HCT116 (cell line): ENCODE measurements around the gene CDYL2. TPM values are rescaled to one million over a fixed set of nuclear protein-coding genes. Genes with fewer than 3 reads are reported as not detected.

Source experiments
- ATAC-seq: fragments of 200-7000 bp; cut with Tn5 transposase; 2 replicates; pipeline ENCODE4 v1.9.1; 2020; ENCODE audit warnings: mild to moderate bottlenecking, moderate library complexity
- BruUV-seq: library from RNA; stranded (reverse); fragments of 400-500 nt; replicated peaks from 2 replicates; lab custom pipeline; 2021; lab: Mats Ljungman, UMichigan
- CTCF ChIA-PET: fragments of 300-600 bp; sonication (Branson Sonifier 250); formaldehyde crosslinking; loops from one replicate; lab custom pipeline; 2021; ENCODE audit warnings: antibody characterized with exemption; lab: Charles Lee
- POLR2A ChIA-PET: fragments of 300-600, 350-600 bp; sonication (Branson Sonifier 250); formaldehyde crosslinking; loops from one replicate; lab custom pipeline; 2021; ENCODE audit warnings: antibody characterized with exemption; lab: Charles Lee
- RAD21 ChIA-PET, 2 experiments: fragments of 300-600 bp; sonication (Branson Sonifier 250); formaldehyde crosslinking; loops; one replicate each; lab custom pipeline; 2023; ENCODE audit warnings: low total read pairs in 2 of 2; ENCODE audit not compliant: uncharacterized antibody in 2 of 2, unreplicated experiment in 2 of 2, low non-redundant PET in 1 of 2; lab: Charles Lee
- DNase-seq: peaks from one replicate; pipeline ENCODE4 v3.0.0-alpha.2; 2010; ENCODE audit warnings: low read depth, low spot score
- H2AFZ ChIP-seq: fragments of 200-600 bp; shearing (Covaris generic), sonication (generic); 2 replicates; pipeline ENCODE4 v1.6.1; 2017; ENCODE audit warnings: low read depth, mixed run types, mixed read lengths, antibody characterized with exemption, low read length; ENCODE audit not compliant: poor library complexity, severe bottlenecking
- H3K27ac ChIP-seq: 2 replicates; pipeline ENCODE4 v1.5.1; 2012; ENCODE audit warnings: low read depth, low read length
- H3K27me3 ChIP-seq: fragments of 200-600 bp; sonication (generic); 2 replicates; pipeline ENCODE4 v1.6.1; 2016; ENCODE audit warnings: mixed run types, low read length, mixed read lengths; ENCODE audit not compliant: insufficient read depth
- H3K36me3 ChIP-seq, 2 experiments: fragments of 200-500 bp in 1 of 2; fragments of 200-600 bp in 1 of 2; sonication (Bioruptor generic) in 1 of 2; sonication (generic) in 1 of 2; 2 replicates each; pipeline versions ENCODE4 v1.5.1 to v1.6.1; 2014 to 2016; ENCODE audit warnings: low read length in 2 of 2, inconsistent platforms in 1 of 2, mixed read lengths in 1 of 2, mixed run types in 1 of 2; ENCODE audit not compliant: insufficient read depth in 2 of 2, control insufficient read depth in 1 of 2
- H3K4me1 ChIP-seq, 2 experiments: fragments of 200-600 bp in 1 of 2; sonication (generic) in 1 of 2; 2 replicates each; pipeline versions ENCODE4 v1.5.1 to v1.6.1; 2012 to 2017; ENCODE audit warnings: low read length in 2 of 2, inconsistent platforms in 1 of 2, mild to moderate bottlenecking in 1 of 2, mixed read lengths in 1 of 2, mixed run types in 1 of 2, moderate library complexity in 1 of 2; ENCODE audit not compliant: insufficient read depth in 2 of 2, control insufficient read depth in 1 of 2
- H3K4me2 ChIP-seq: fragments of 200-600 bp; sonication (generic); 2 replicates; pipeline ENCODE4 v1.6.1; 2017; ENCODE audit warnings: mixed run types, low read length, mixed read lengths
- H3K4me3 ChIP-seq, 2 experiments: fragments of 200-600 bp in 1 of 2; sonication (generic) in 1 of 2; replicated peaks in 1 of 2; 2 replicates each; pipeline ENCODE4 v1.5.1; 2011 to 2016; ENCODE audit warnings: low read length in 2 of 2, control low read depth in 1 of 2, low read depth in 1 of 2, mild to moderate bottlenecking in 1 of 2, mixed read lengths in 1 of 2, mixed run types in 1 of 2
- H3K79me2 ChIP-seq: fragments of 200-600 bp; sonication (generic); 2 replicates; pipeline ENCODE4 v1.6.1; 2017; ENCODE audit warnings: mild to moderate bottlenecking, mixed run types, low read length, moderate library complexity, mixed read lengths; ENCODE audit not compliant: insufficient read depth
- H3K9ac ChIP-seq: fragments of 200-600 bp; sonication (generic); 2 replicates; pipeline ENCODE4 v1.6.1; 2016; ENCODE audit warnings: low read length, mixed read lengths
- H3K9me2 ChIP-seq: fragments of 200-600 bp; sonication (generic), shearing (Covaris generic); 2 replicates; pipeline ENCODE4 v1.6.1; 2017; ENCODE audit warnings: mixed run types, mild to moderate bottlenecking, moderate library complexity; ENCODE audit not compliant: insufficient read depth
- H3K9me3 ChIP-seq, 2 experiments: fragments of 200-500 bp in 1 of 2; fragments of 200-600 bp in 1 of 2; sonication (Bioruptor generic) in 1 of 2; sonication (generic) in 1 of 2; 2 replicates each; pipeline ENCODE4 v1.6.1; 2014 to 2017; ENCODE audit warnings: low read length in 2 of 2, mixed read lengths in 2 of 2, inconsistent platforms in 1 of 2, low read depth in 1 of 2, mild to moderate bottlenecking in 1 of 2, mixed run types in 1 of 2, moderate library complexity in 1 of 2; ENCODE audit not compliant: control insufficient read depth in 1 of 2, insufficient read depth in 1 of 2
- H4K20me1 ChIP-seq: fragments of 200-600 bp; sonication (generic), shearing (Covaris generic); 2 replicates; pipeline ENCODE4 v1.6.1; 2017; ENCODE audit warnings: mixed run types, mild to moderate bottlenecking, moderate library complexity; ENCODE audit not compliant: insufficient read depth
- ATF3 ChIP-seq: IDR thresholded peaks from 2 replicates; pipeline ENCODE4 v1.6.1; 2012
- CTCF ChIP-seq, 3 experiments: fragments of 200-600 bp in 1 of 3; sonication (generic) in 1 of 3; IDR thresholded peaks in 2 of 3; conservative IDR thresholded peaks in 1 of 3; 2 replicates each; pipeline ENCODE4 v1.5.1; 2012 to 2017; ENCODE audit warnings: low read depth in 2 of 3, low read length in 2 of 3, antibody characterized with exemption in 1 of 3, borderline replicate concordance in 1 of 3, control low read depth in 1 of 3, mild to moderate bottlenecking in 1 of 3, mixed read lengths in 1 of 3, mixed run types in 1 of 3, moderate library complexity in 1 of 3; ENCODE audit not compliant: insufficient read depth in 1 of 3
- ELF1 ChIP-seq: IDR thresholded peaks from 2 replicates; pipeline ENCODE4 v1.6.1; 2012; ENCODE audit warnings: low read depth, borderline replicate concordance
- EZH2 ChIP-seq: fragments of 200-600 bp; sonication (generic); IDR thresholded peaks from 2 replicates; pipeline ENCODE4 v1.6.1; 2017; ENCODE audit warnings: antibody characterized with exemption, mixed run types
- EZH2phosphoT487 ChIP-seq: fragments of 200-600 bp; IDR thresholded peaks from 2 replicates; pipeline ENCODE4 v1.6.1; 2018; ENCODE audit warnings: antibody characterized with exemption, borderline replicate concordance
- FOSL1 ChIP-seq: IDR thresholded peaks from 2 replicates; pipeline ENCODE4 v1.6.1; 2012; ENCODE audit warnings: low read depth
- JUND ChIP-seq: IDR thresholded peaks from 2 replicates; pipeline ENCODE4 v1.6.1; 2012
- MAX ChIP-seq: IDR thresholded peaks from 2 replicates; pipeline ENCODE4 v1.6.1; 2012
- POLR2A ChIP-seq: IDR thresholded peaks from 2 replicates; pipeline ENCODE4 v1.7.0; 2011; ENCODE audit warnings: borderline replicate concordance; ENCODE audit not compliant: insufficient read depth, insufficient read length; ENCODE audit errors: extremely low read depth
- REST ChIP-seq: IDR thresholded peaks from 2 replicates; pipeline ENCODE4 v1.6.1; 2012; ENCODE audit warnings: low read depth
- SIN3A ChIP-seq: IDR thresholded peaks from 2 replicates; pipeline ENCODE4 v1.6.1; 2012; ENCODE audit warnings: low read depth
- SP1 ChIP-seq: IDR thresholded peaks from 2 replicates; pipeline ENCODE4 v1.6.1; 2012; ENCODE audit warnings: low read depth
- SRF ChIP-seq: IDR thresholded peaks from 2 replicates; pipeline ENCODE4 v1.6.1; 2012; ENCODE audit warnings: low read depth
- TCF7L2 ChIP-seq: IDR thresholded peaks from 2 replicates; pipeline ENCODE4 v1.7.0; 2011; ENCODE audit warnings: borderline replicate concordance, inconsistent platforms; ENCODE audit not compliant: insufficient read depth, insufficient read length; ENCODE audit errors: extremely low read depth
- YY1 ChIP-seq: IDR thresholded peaks from 2 replicates; pipeline ENCODE4 v1.6.1; 2011; ENCODE audit warnings: low read length, low read depth, moderate library complexity, mild to moderate bottlenecking; ENCODE audit not compliant: insufficient replicate concordance; ENCODE audit errors: extremely low read depth
- ZBTB33 ChIP-seq: IDR thresholded peaks from 2 replicates; pipeline ENCODE4 v1.6.1; 2011; ENCODE audit warnings: mild to moderate bottlenecking, low read length, moderate library complexity; ENCODE audit not compliant: insufficient replicate concordance; ENCODE audit errors: extremely low read depth
- intact Hi-C: fragments of 100-400 bp; cut with micrococcal nuclease; formaldehyde crosslinking; loops from 2 replicates; pipeline ENCODE4 v1.10.0; 2022
- total RNA-seq: library from RNA; stranded (reverse); gene quantifications from one replicate; pipeline ENCODE4 v1.2.1, GENCODE V29; 2021; ENCODE audit not compliant: unreplicated experiment

Gene CDYL2
- total RNA-seq, 1 experiment from 2014 or later = 0.10 TPM

GRCh38 chr16:80850757-80851156 lies 46.4 kb upstream of the CDYL2 start:
- Histone ChIP-seq H4K20me1 (no peaks in the 10 kb centered on the region), H3K9me2 (no peaks in the 10 kb centered on the region), H3K4me1 (no peaks in the 10 kb centered on the region), H3K27me3 (no peaks in the 10 kb centered on the region), H3K4me2 (no peak overlapping the region), H3K27ac (no peak overlapping the region), H3K79me2 (no peaks in the 10 kb centered on the region), H2AFZ (no peak overlapping the region), H3K36me3 (no peaks in the 10 kb centered on the region), H3K9me3 (no peaks in the 10 kb centered on the region), H3K9ac (no peak overlapping the region), H3K4me3 (no peak overlapping the region)
- CTCF ChIA-PET = no interaction called here
- ATAC-seq (no peak), DNase-seq (no peak)
- intact Hi-C loops = no loop called here
- POLR2A ChIA-PET = no interaction called here
- BruUV-seq = no TSS peak
- RAD21 ChIA-PET = no interaction called here
- no peak for TF ChIP-seq YY1
- TF ChIP-seq FOSL1 = no peak
- TF ChIP-seq JUND = no peak
- no peak for TF ChIP-seq POLR2A
- no peak for TF ChIP-seq ELF1
- TF ChIP-seq SP1 = no peak
- no peak for TF ChIP-seq MAX
- no peak for TF ChIP-seq TCF7L2
- no peak for TF ChIP-seq EZH2phosphoT487
- TF ChIP-seq CTCF (IDR thresholded peaks at IDR 0.05 in 2 of 3, conservative IDR thresholded peaks at IDR 0.05 in 1 of 3; ENCODE audit: borderline replicate concordance in 1 of 3, insufficient read depth in 1 of 3, low read depth in 2 of 3, low read length in 2 of 3) = no peak
- no peak for TF ChIP-seq REST
- TF ChIP-seq SIN3A = no peak
- no peak for TF ChIP-seq ATF3
- no peak for TF ChIP-seq SRF
- TF ChIP-seq EZH2 = no peak
- no peak for TF ChIP-seq ZBTB33
